Liver (tissue), 9 donors: ENCODE measurements around the gene NUTM1. TPM values are rescaled to one million over a fixed set of nuclear protein-coding genes. Genes with fewer than 3 reads are reported as not detected.
A peak's percentile ranks its signal among the peaks of the same experiment; 100 is the strongest.

Source experiments
- DNase-seq: peaks from one replicate; pipeline ENCODE4 v3.0.0-alpha.2; 2017; ENCODE audit warnings: low spot score
- H3K27ac ChIP-seq, 2 donors: one replicate each; pipeline ENCODE4 v1.7.0; 2013; ENCODE audit warnings: inconsistent platforms in 2 of 2, low read length in 2 of 2, control low read depth in 1 of 2, low read depth in 1 of 2, mild to moderate bottlenecking in 1 of 2
- H3K27me3 ChIP-seq, 4 donors: one replicate each; pipeline versions ENCODE4 v1.6.1 to v1.7.0; 2013; ENCODE audit warnings: low read length in 3 of 4, inconsistent platforms in 1 of 4, mild to moderate bottlenecking in 1 of 4, moderate library complexity in 1 of 4; ENCODE audit not compliant: control insufficient read depth in 4 of 4, insufficient read depth in 4 of 4
- H3K36me3 ChIP-seq, 4 donors: one replicate each; pipeline versions ENCODE4 v1.6.1 to v1.7.0; 2013; ENCODE audit warnings: low read length in 3 of 4, mild to moderate bottlenecking in 3 of 4, low read depth in 1 of 4, moderate library complexity in 1 of 4; ENCODE audit not compliant: control insufficient read depth in 4 of 4, insufficient read depth in 3 of 4
- H3K4me1 ChIP-seq, 4 donors: one replicate each; pipeline versions ENCODE4 v1.6.1 to v1.7.0; 2013; ENCODE audit warnings: low read length in 3 of 4, mild to moderate bottlenecking in 3 of 4, moderate library complexity in 1 of 4; ENCODE audit not compliant: control insufficient read depth in 4 of 4, insufficient read depth in 4 of 4
- H3K4me3 ChIP-seq, 3 donors: one replicate each; pipeline versions ENCODE4 v1.6.1 to v1.7.0; 2013; ENCODE audit warnings: low read length in 3 of 3, control low read depth in 1 of 3, low read depth in 1 of 3, mild to moderate bottlenecking in 1 of 3
- H3K9ac ChIP-seq, 2 donors: one replicate each; pipeline ENCODE4 v1.7.0; 2013; ENCODE audit warnings: low read length in 2 of 2, mild to moderate bottlenecking in 2 of 2, moderate library complexity in 2 of 2, control low read depth in 1 of 2, low read depth in 1 of 2
- H3K9me3 ChIP-seq, 4 donors: one replicate each; pipeline versions ENCODE4 v1.6.1 to v1.7.0; 2013; ENCODE audit warnings: low read length in 3 of 4; ENCODE audit not compliant: control insufficient read depth in 4 of 4
- CTCF ChIP-seq: fragments of 150-350 bp; IDR thresholded peaks from 2 replicates; pipeline ENCODE4 v1.5.1; 2017; ENCODE audit warnings: improper control_type of control experiment, low read depth, low read length; ENCODE audit not compliant: missing input control
- EGR1 ChIP-seq, 2 donors: IDR thresholded peaks; 2 replicates each; pipeline ENCODE4 v1.6.1; 2016 to 2018; ENCODE audit warnings: antibody characterized with exemption in 2 of 2, low read depth in 2 of 2
- FOXA1 ChIP-seq: IDR thresholded peaks from 2 replicates; pipeline ENCODE4 v1.6.1; 2016; ENCODE audit warnings: antibody characterized with exemption
- FOXA2 ChIP-seq: IDR thresholded peaks from 2 replicates; pipeline ENCODE4 v1.6.1; 2016; ENCODE audit warnings: antibody characterized with exemption
- GABPA ChIP-seq, 2 donors: IDR thresholded peaks in 1 of 2; conservative IDR thresholded peaks in 1 of 2; 2 replicates each; pipeline ENCODE4 v1.6.1; 2016; ENCODE audit warnings: antibody characterized with exemption in 2 of 2, mild to moderate bottlenecking in 1 of 2, moderate library complexity in 1 of 2
- HNF4A ChIP-seq, 2 donors: conservative IDR thresholded peaks; 2 replicates each; pipeline ENCODE4 v1.6.1; 2016; ENCODE audit warnings: antibody characterized with exemption in 2 of 2, mild to moderate bottlenecking in 2 of 2
- HNF4G ChIP-seq: IDR thresholded peaks from 2 replicates; pipeline ENCODE4 v1.6.1; 2016; ENCODE audit warnings: antibody characterized with exemption
- JUND ChIP-seq, 2 donors: IDR thresholded peaks; 2 replicates each; pipeline ENCODE4 v1.6.1; 2016; ENCODE audit warnings: antibody characterized with exemption in 2 of 2
- NR2F2 ChIP-seq: IDR thresholded peaks from 2 replicates; pipeline ENCODE4 v1.6.1; 2016; ENCODE audit warnings: antibody characterized with exemption
- RAD21 ChIP-seq, 2 donors: IDR thresholded peaks; 2 replicates each; pipeline ENCODE4 v1.6.1; 2016; ENCODE audit warnings: antibody characterized with exemption in 2 of 2, mild to moderate bottlenecking in 2 of 2
- RXRA ChIP-seq, 2 donors: IDR thresholded peaks; 2 replicates each; pipeline ENCODE4 v1.6.1; 2017 to 2018; ENCODE audit warnings: antibody characterized with exemption in 2 of 2, mild to moderate bottlenecking in 1 of 2
- SP1 ChIP-seq: IDR thresholded peaks from 2 replicates; pipeline ENCODE4 v1.6.1; 2018; ENCODE audit warnings: antibody characterized with exemption, mild to moderate bottlenecking
- TAF1 ChIP-seq: conservative IDR thresholded peaks from 2 replicates; pipeline ENCODE4 v1.6.1; 2016; ENCODE audit warnings: antibody characterized with exemption, mild to moderate bottlenecking
- YY1 ChIP-seq: IDR thresholded peaks from 2 replicates; pipeline ENCODE4 v1.6.1; 2016; ENCODE audit warnings: antibody characterized with exemption, mild to moderate bottlenecking
- ZBTB33 ChIP-seq: IDR thresholded peaks from 2 replicates; pipeline ENCODE4 v1.6.1; 2016; ENCODE audit warnings: antibody characterized with exemption
- WGBS: extraction: QIAGEN DNeasy Blood & Tissue Kit; methylation state at CpG from one replicate; pipeline ENCODE4 v1.1.7; 2013; 5-methylcytosine and 5-hydroxymethylcytosine counted together
- polyA plus RNA-seq, 2 donors: library from polyadenylated mRNA; stranded (reverse) in 1 of 2; unstranded in 1 of 2; fragments of 200-250 nt in 1 of 2; fragments of >200 nt in 1 of 2; fragmentation: Nextera tagmentation in 1 of 2; extraction: Ambion mirVana in 1 of 2; gene quantifications; one replicate each; pipeline versions ENCODE4 v1.2.1 to v1.2.3, GENCODE V29; 2013 to 2015
- total RNA-seq, 2 donors: library from RNA; depleted of rRNA; stranded (reverse); fragments of >200 nt; gene quantifications; one replicate each; pipeline ENCODE4 v1.2.3, GENCODE V29; 2014
- TF ChIP-seq, protein P1 (sequence below): IDR thresholded peaks from 2 replicates; pipeline ENCODE4 v1.6.1; 2016; ENCODE audit warnings: antibody characterized with exemption, mild to moderate bottlenecking
- TF ChIP-seq, protein P2 (sequence below): IDR thresholded peaks from 2 replicates; pipeline ENCODE4 v1.6.1; 2016; ENCODE audit warnings: antibody characterized with exemption
- TF ChIP-seq, protein P3 (sequence below): IDR thresholded peaks from 2 replicates; pipeline ENCODE4 v1.6.1; 2016; ENCODE audit warnings: antibody characterized with exemption
- donor health status: healthy.
- donor health status: healthy.
- donor health status: healthy.
- donor health status: healthy.
- donor health status: healthy.

NUTM1 gene
- total and polyA plus RNA-seq, 4 donors = not detected

DNA sequence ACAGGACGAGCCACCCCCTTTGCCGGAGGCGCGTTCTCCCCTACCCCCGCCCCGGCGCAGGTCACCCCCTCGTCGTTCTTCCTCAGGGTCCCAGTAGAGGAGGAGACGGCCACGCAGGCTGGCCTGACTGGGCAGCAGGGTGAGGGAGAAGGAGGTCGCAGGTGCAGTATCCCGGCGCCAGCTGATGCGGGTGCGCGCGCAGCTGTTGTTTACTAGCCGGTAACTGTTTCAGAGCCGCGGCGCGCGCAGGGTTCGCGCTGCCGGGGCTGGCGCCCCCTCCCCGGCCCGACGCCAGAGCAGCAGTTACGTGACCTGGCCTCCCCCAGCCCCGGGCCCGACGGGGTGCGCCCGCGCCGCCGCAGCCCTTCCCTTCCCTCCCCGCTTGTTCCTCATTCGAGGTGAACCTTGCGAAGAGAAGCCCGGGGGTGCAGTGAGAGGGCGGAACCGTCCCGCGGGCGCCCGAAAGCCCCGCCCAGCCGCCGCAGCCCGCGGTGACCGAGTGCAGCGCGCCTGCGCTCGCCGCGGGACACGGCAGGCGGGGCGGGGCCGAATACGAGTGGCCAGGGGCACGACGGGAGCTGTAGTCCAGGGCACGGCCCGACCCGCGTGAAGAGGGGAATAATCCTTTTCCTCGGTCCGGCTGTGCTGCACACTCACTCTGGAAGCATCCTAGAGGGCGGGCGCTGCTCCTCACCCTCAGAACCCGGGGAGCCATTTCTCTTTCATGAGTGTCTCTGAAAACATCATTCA lies 5.4 kb upstream of the NUTM1 start, which contains the start of gene SLC12A6:
Gene SLC12A6, minus strand, starts transcription at position 225 of the 750 bp plus-strand sequence. CDS start 1,101 bp downstream, outside the sequence.
- H3K4me1 ChIP-seq = peaks cover 0 to 16% (median 10%) of the 10 kb centered on the region in 4 donors
- peak within 1 kb of the TSS; percentile 64 to 71 for H3K9ac ChIP-seq
- H3K27ac ChIP-seq = peak within 1 kb of the TSS; percentile 73 to 92
- TF ChIP-seq YY1 = no peak
- peak; percentile 20 for TF ChIP-seq TAF1
- TF ChIP-seq EGR1 (IDR thresholded peaks at IDR 0.05; ENCODE audit: low read depth in 2 of 2) = no peak
- TF ChIP-seq FOXA2 = peak; percentile 19
- no peak for TF ChIP-seq CTCF
- peak within 1 kb of the TSS; percentile 64 to 89 (median 80) for H3K4me3 ChIP-seq
- H3K36me3 ChIP-seq = peaks cover 0 to 6% (median 1%) of the 10 kb centered on the region in 4 donors
- no peaks in the 10 kb centered on the region for H3K9me3 ChIP-seq
- peak; percentile 91 for DNase-seq
- under 1% methylated on average over 78 of the region's 78 CpGs for WGBS
- no peaks in the 10 kb centered on the region for H3K27me3 ChIP-seq

DNA sequence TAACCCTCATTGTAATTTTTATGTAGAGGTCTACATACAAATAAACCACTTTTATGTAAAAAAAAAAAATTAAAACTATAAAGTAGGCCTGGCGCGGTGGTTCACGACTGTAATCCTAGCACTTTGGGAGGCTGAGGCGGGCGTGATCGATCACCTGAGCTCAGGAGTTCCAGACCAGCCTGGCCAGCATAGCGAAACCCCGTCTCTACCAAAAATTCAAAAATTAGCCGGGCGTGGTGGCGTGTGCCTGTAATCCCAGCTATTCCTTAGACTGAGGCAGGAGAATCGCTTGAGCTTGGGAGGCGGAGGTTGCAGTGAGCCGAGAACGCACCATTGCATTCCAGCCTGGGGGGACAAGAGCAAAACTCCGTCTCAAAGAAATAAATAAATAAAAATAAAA lies 4.8 kb upstream of the NUTM1 start:
- Histone ChIP-seq H3K27me3 (no peaks in the 10 kb centered on the region), H3K9me3 (no peaks in the 10 kb centered on the region), H3K9ac (no peak overlapping the region), H3K4me1 (peaks cover 0 to 16% (median 10%) of the 10 kb centered on the region in 4 donors), H3K36me3 (peaks cover 0 to 6% (median 1%) of the 10 kb centered on the region in 4 donors), H3K27ac (no peak overlapping the region), H3K4me3 (peak overlapping the region in 2 of 3 donors; percentile 64 to 80)
- TF ChIP-seq HNF4A (conservative IDR thresholded peaks at IDR 0.05) (no peak), CTCF (no peak), FOXA1 (no peak), NR2F2 (no peak), RAD21 (IDR thresholded peaks at IDR 0.05) (no peak), HNF4G (no peak), YY1 (no peak), FOXA2 (no peak), SP1 (no peak), ZBTB33 (no peak), EGR1 (IDR thresholded peaks at IDR 0.05; ENCODE audit: low read depth in 2 of 2) (no peak), RXRA (IDR thresholded peaks at IDR 0.05) (no peak), JUND (IDR thresholded peaks at IDR 0.05) (no peak), TAF1 (no peak), GABPA (IDR thresholded peaks at IDR 0.05 in 1 of 2, conservative IDR thresholded peaks at IDR 0.05 in 1 of 2) (no peak)
- TF ChIP-seq, protein P1, sequence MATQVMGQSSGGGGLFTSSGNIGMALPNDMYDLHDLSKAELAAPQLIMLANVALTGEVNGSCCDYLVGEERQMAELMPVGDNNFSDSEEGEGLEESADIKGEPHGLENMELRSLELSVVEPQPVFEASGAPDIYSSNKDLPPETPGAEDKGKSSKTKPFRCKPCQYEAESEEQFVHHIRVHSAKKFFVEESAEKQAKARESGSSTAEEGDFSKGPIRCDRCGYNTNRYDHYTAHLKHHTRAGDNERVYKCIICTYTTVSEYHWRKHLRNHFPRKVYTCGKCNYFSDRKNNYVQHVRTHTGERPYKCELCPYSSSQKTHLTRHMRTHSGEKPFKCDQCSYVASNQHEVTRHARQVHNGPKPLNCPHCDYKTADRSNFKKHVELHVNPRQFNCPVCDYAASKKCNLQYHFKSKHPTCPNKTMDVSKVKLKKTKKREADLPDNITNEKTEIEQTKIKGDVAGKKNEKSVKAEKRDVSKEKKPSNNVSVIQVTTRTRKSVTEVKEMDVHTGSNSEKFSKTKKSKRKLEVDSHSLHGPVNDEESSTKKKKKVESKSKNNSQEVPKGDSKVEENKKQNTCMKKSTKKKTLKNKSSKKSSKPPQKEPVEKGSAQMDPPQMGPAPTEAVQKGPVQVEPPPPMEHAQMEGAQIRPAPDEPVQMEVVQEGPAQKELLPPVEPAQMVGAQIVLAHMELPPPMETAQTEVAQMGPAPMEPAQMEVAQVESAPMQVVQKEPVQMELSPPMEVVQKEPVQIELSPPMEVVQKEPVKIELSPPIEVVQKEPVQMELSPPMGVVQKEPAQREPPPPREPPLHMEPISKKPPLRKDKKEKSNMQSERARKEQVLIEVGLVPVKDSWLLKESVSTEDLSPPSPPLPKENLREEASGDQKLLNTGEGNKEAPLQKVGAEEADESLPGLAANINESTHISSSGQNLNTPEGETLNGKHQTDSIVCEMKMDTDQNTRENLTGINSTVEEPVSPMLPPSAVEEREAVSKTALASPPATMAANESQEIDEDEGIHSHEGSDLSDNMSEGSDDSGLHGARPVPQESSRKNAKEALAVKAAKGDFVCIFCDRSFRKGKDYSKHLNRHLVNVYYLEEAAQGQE = no peak
- TF ChIP-seq, protein P2, sequence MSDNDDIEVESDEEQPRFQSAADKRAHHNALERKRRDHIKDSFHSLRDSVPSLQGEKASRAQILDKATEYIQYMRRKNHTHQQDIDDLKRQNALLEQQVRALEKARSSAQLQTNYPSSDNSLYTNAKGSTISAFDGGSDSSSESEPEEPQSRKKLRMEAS = no peak
- TF ChIP-seq, protein P3, sequence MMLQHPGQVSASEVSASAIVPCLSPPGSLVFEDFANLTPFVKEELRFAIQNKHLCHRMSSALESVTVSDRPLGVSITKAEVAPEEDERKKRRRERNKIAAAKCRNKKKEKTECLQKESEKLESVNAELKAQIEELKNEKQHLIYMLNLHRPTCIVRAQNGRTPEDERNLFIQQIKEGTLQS = no peak
- no peak for DNase-seq
- 79% methylated on average over 16 of the region's 16 CpGs for WGBS
